Measurements from ENCODE around the gene TACR2.

Gene TACR2

GRCh38 chr10:69426376-69426727, 9.6 kb upstream of the TACR2 start:
- DNase-seq (ENCODE audit: extremely low read depth, low read depth), result no peak
- TF ChIP-seq CTCF (IDR thresholded peaks at IDR 0.05; ENCODE audit: low read depth, low read length), result no peak

- no peak for TF ChIP-seq CTCF (IDR thresholded peaks at IDR 0.05; ENCODE audit: low read depth, low read length)
- no peak for DNase-seq (ENCODE audit: extremely low read depth, low read depth)
Measured at GRCh38 chr10:69425511-69426298, 9.0 kb upstream of the TACR2 start.

GRCh38 chr10:69425041-69425440, 8.3 kb upstream of the TACR2 start:
- no peak for TF ChIP-seq CTCF (IDR thresholded peaks at IDR 0.05; ENCODE audit: low read depth, low read length)
- no peak for DNase-seq (ENCODE audit: extremely low read depth, low read depth)

- TF ChIP-seq CTCF (IDR thresholded peaks at IDR 0.05; ENCODE audit: low read depth, low read length), result no peak
- DNase-seq (ENCODE audit: extremely low read depth, low read depth), result no peak
Measured at GRCh38 chr10:69422676-69423075, 6.0 kb upstream of the TACR2 start.

GRCh38 chr10:69421611-69422308, 5.0 kb upstream of the TACR2 start:
- TF ChIP-seq CTCF (IDR thresholded peaks at IDR 0.05; ENCODE audit: low read depth, low read length), result no peak
- no peak for DNase-seq (ENCODE audit: extremely low read depth, low read depth)

GRCh38 chr10:69419744-69420126, 3.0 kb upstream of the TACR2 start:
- TF ChIP-seq CTCF (IDR thresholded peaks at IDR 0.05; ENCODE audit: low read depth, low read length), result no peak
- DNase-seq (ENCODE audit: extremely low read depth, low read depth), result no peak

- no peak for DNase-seq (ENCODE audit: extremely low read depth, low read depth)
- TF ChIP-seq CTCF (IDR thresholded peaks at IDR 0.05; ENCODE audit: low read depth, low read length), result no peak
Measured at GRCh38 chr10:69419096-69419743, 2.5 kb upstream of the TACR2 start.

All from AG09319 (cell line).